DMS 273 treated with DMSO at 0.1 percent for 48 hours (cell line): Measurements from ENCODE around the gene BATF3.

Source experiments
- DNase-seq: peaks from one replicate; lab custom pipeline; 2025; lab: John Stamatoyannopoulos, UW

Gene BATF3

GRCh38 chr1:212684521-212685090 is 15.0 kb downstream of the BATF3 start:
- no peak for DNase-seq

DNA sequence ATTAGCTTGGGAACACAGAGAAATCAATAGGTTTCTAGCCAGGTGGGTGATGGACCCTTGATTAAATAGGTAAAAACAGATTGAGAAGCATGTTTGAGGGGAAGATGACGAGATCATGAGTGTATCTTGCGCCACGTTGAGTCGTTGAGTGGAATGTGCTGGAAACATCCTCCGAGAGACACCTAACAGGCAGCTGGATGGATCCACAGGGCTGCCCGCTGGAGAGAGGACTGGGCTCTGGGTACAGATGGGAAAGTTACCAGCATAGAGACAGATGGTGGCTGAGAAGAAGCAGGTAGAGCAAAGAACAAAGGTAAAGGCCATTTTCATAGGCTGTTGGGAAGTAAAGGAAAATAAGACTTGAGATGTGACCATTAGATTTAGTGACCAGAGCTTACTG is 15.6 kb downstream of the BATF3 start:
- DNase-seq, result no peak

GRCh38 chr1:212683357-212683722 is 16.3 kb downstream of the BATF3 start:
- no peak for DNase-seq

DNA sequence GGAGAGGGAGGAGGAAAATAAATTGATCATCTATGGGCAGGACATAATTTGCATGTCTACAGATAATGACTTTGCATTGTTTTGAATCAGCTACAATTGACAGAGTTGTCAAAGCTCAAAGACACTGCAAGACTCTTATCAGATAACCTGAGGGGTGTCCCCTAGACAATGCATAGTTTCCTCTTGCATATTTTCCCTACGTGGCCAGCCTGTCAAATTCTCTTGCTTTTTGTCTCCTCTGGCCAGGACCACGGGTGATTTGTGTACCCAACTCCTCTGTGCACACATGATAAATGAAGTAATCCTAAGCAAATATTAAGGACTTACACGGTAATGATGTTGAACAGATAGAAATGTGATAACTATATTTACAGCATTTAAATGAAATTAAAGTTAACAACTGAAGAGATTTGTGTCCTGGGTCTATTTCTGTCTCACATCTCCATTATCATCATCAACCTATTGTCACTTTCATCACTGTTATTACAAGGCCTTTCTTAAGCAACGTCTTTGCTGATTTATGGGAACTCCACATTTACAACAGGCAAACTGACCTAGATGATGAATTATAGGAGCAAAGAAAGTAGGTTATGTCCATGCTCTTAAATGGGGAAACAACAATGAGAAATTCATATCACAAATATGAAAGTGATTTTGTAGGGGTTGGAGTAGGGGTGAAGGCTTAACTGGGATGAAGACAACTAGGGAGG is 18.8 kb downstream of the BATF3 start:
- no peak for DNase-seq

DNA sequence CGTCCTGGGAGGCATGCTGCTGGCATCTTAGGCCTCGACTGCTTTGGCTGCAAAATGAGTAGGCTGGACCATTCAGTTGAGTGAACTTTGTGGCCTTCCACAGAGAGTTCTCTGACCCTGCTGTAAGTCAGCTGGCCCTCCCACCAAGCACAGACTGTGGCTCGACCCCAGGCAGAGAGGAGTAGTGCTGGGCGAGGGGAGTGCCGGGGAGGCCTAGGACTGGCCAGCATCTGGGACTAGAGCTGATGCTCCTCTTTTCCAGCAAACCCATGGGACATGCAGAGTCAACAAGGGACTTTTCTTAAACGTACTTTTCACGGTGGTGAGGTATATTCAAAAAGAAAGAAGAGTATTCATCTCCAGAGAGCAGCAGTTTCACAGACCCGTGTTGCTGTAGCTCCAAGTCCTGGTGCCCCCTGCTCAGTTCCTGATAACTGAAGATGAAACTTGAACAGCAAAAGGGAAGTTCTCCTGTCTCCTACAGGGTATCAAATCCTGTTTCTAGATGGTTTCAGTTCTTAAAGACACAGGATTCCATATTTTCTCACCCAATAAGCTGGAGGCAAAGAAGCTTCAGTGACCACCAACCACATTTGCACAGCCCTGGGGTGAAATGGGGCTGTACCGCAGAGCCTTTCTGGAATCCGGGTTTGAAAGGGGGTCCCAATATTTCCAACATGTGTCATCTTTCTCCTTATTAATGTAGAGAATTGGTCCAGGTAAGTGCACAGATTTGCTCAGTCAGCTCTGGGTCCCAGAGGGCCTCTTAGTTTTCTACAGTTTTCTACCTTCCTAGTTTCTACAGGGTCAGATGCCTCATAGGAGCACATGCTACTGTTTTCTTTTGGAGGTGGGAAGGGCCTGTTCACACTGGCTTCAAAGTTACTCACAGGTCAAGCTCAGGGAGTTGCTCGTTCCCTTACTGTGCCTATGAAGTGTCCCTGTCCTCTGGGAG is 20.9 kb downstream of the BATF3 start:
- no peak for DNase-seq

GRCh38 chr1:212677573-212677972 is 22.1 kb downstream of the BATF3 start:
- DNase-seq, result no peak

- DNase-seq, result no peak
These were observed 22.5 kb downstream of the BATF3 start for GRCh38 chr1:212677136-212677535.

GRCh38 chr1:212675675-212676074 is 24.0 kb downstream of the BATF3 start:
- no peak for DNase-seq

GRCh38 chr1:212674872-212675271 is 24.8 kb downstream of the BATF3 start:
- DNase-seq, result no peak

DNA sequence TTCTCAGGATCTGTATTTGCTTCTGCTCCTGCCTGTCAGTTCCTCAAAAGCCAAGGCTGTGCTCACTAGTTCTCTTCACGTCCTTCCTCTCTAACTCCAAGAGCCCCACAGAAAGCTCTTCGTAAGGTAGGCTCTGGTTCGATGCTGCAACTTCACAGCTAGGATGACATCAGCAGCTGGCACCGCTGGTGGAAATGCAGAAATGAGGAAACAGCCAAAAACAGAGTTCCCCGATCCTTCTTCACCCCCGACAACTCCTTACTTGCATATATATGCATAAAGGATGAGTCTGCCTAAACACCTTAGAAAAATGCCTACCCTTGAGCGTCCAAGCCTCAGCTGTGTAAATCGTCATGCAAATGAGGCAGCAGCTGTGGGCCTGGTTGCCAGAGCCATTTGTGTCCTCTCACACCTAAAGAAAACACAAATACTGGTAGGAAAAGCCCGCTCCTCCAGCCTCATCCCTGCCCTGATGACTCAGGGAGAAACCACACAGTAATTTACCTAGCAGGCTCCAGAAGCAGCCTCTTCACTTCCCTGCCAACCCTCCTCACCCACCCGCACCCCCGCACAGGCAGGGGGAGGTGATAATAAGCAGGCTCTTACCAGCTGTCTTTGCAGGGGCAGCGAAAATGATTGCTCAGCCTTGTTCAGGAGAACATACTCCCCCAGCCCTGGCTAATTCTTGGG is 28.2 kb downstream of the BATF3 start:
- peak; percentile 77 for DNase-seq

GRCh38 chr1:212670882-212671281 is 28.8 kb downstream of the BATF3 start:
- no peak for DNase-seq

GRCh38 chr1:212670301-212670700 is 29.3 kb downstream of the BATF3 start:
- DNase-seq, result no peak

DNA sequence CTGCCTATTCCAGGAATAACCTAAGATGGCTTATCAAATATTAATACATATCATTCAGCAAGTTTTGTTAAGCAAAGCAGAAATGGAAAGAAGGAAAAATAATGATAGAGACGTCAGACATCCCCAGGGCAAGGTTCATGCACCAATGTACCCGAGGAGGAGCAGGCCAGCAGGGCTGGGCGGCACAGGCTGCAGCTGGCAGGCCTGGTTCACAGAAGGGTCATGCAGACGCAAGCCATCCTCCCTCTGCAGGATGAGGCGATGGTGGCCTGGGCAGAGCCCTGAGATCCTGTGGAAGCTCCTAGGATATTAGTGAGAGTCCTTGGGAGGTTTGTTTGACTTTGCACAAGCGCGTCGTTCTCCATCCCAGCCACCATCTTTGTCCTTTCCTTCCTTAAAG is 30.0 kb downstream of the BATF3 start:
- no peak for DNase-seq

- no peak for DNase-seq
These were observed 30.5 kb downstream of the BATF3 start for GRCh38 chr1:212669102-212669501.

DNA sequence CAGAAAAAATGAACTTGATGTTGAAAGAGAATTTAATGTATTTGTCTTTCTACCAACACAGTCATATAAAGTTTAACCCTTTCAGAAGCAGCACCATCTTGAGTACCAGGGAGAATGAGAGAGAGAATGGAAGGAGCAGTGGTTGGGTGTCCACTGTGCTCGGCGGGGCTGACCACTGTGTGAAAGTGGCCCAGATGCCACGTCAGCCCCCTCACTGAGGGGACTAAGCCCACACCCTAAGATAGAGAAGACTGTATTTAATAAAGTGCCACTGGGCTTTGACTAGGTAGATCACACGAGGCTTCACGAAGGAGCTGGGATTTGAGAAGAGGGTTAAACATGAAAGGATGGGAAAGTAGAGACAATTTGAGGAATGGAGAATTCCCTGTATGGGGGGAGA is 31.2 kb downstream of the BATF3 start:
- DNase-seq, result no peak

GRCh38 chr1:212667223-212668139 is 32.2 kb downstream of the BATF3 start:
- DNase-seq, result peak; percentile 69

GRCh38 chr1:212666116-212666775 is 33.4 kb downstream of the BATF3 start:
- DNase-seq, result no peak

DNA sequence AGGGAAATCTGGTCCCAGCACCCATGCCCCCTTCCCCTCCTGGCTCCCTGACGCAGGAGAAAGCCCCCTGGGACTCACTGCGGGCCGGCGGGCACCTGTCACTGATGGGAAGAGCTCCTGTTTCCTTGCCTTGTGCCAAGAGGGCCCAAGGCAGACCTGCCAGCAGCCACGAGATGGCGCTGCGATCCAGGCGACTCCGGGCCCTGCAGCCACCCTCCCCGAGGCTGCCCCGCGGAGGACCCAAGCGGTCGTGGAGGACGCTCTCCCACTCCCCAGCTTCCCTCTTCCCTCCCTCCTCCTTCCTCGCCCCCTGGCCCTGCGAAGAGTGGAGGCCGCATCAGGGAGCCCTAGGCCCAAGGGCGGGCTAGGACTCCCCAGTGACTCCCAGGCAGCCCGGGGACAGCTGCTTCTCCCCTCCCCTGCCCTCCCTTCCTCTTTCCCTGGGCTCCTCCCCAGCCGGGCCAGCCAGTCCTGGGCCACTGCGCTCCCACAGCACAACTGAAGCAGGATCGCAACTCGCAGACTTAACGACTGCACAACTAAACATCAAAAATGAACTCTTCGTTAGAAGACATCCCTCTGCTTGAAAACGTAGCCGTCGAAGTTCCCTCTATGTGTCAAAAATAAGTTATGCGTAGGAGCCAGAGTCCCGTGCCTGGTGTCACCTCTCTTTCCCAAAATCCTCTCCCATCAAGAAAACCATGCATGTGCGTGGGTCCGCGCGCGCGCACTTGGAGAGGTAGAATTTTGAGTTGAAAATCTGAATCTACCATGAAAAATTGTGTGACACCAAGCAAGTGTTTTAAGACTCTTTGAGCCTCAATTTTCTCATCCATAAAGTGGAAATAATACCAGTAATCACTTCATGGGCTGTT is 34.2 kb downstream of the BATF3 start:
- DNase-seq, result peak; percentile 53

GRCh38 chr1:212664409-212665199 is 35.0 kb downstream of the BATF3 start:
- DNase-seq, result no peak
